Caki2 (cell line): ENCODE results near the gene COL4A6. TPM values are rescaled to one million over a fixed set of nuclear protein-coding genes. Genes with fewer than 3 reads are reported as not detected.
A peak's percentile ranks its signal among the peaks of the same experiment; 100 is the strongest.

Experiments
- DNase-seq: peaks from one replicate; pipeline ENCODE4 v3.0.0-alpha.2; 2015; ENCODE audit warnings: low read depth
- in situ Hi-C: cut with HindIII; loops from 2 replicates; pipeline ENCODE4 v1.10.0; 2016; ENCODE audit warnings: low sequenced_read_pairs, low pct_unique_long_range_greater_than_20kb, mixed read lengths
- total RNA-seq: library from RNA; depleted of rRNA; stranded (reverse); fragments of >200 nt; shearing (Covaris generic); gene quantifications from 2 replicates; pipeline ENCODE4 v1.2.3, GENCODE V29; 2014; ENCODE audit warnings: low replicate concordance

COL4A6 gene
- total RNA-seq, 1 experiment from 2014 or later: not detected

GRCh38 chrX:108199041-108199440 is 239.2 kb downstream of the COL4A6 start:
- in situ Hi-C loops: no loop called here
- no peak for DNase-seq

- in situ Hi-C loops: no loop called here
- DNase-seq: no peak
These were observed 239.8 kb downstream of the COL4A6 start for GRCh38 chrX:108198420-108198819.

- peak; percentile 13 for DNase-seq
- in situ Hi-C loops: no loop called here
These were observed 251.4 kb downstream of the COL4A6 start for GRCh38 chrX:108186811-108187210.

GRCh38 chrX:108178143-108178498 is 260.1 kb downstream of the COL4A6 start:
- in situ Hi-C loops: no loop called here

GRCh38 chrX:108177351-108178142 is 260.7 kb downstream of the COL4A6 start:
- DNase-seq: no peak
- in situ Hi-C loops: no loop called here

More at GRCh38 chrX:108178143-108178498, 260.1 kb downstream of the COL4A6 start:
- no peak for DNase-seq

GRCh38 chrX:108173874-108174273 is 264.3 kb downstream of the COL4A6 start:
- DNase-seq: no peak
- in situ Hi-C loops: no loop called here

GRCh38 chrX:108171671-108172070 is 266.6 kb downstream of the COL4A6 start:
- no peak for DNase-seq
- in situ Hi-C loops: no loop called here

GRCh38 chrX:108169768-108170167 is 268.5 kb downstream of the COL4A6 start:
- no peak for DNase-seq
- in situ Hi-C loops: no loop called here

- in situ Hi-C loops: no loop called here
- DNase-seq: no peak
These were observed 269.1 kb downstream of the COL4A6 start for GRCh38 chrX:108168961-108169740.

- peak; percentile 41 for DNase-seq
- in situ Hi-C loops: no loop called here
These were observed 270.9 kb downstream of the COL4A6 start for GRCh38 chrX:108167211-108167872.

- in situ Hi-C loops: no loop called here
- DNase-seq: peak; percentile 31
These were observed 272.7 kb downstream of the COL4A6 start for GRCh38 chrX:108165383-108166111.

- no peak for DNase-seq
- in situ Hi-C loops: no loop called here
These were observed 274.7 kb downstream of the COL4A6 start for GRCh38 chrX:108163333-108164082.

- no peak for DNase-seq
- in situ Hi-C loops: no loop called here
These were observed 276.0 kb downstream of the COL4A6 start for GRCh38 chrX:108162265-108162664.

GRCh38 chrX:108160309-108160708 is 277.9 kb downstream of the COL4A6 start:
- in situ Hi-C loops: no loop called here
- DNase-seq: no peak

- peak; percentile 38 for DNase-seq
- in situ Hi-C loops: no loop called here
These were observed 279.1 kb downstream of the COL4A6 start for GRCh38 chrX:108159028-108159670.

GRCh38 chrX:108157628-108158027 is 280.6 kb downstream of the COL4A6 start:
- in situ Hi-C loops: no loop called here
- DNase-seq: no peak

- in situ Hi-C loops: no loop called here
- DNase-seq: no peak
These were observed 281.2 kb downstream of the COL4A6 start for GRCh38 chrX:108156934-108157466.
